K562 (cell line): ENCODE data around the gene CHN1. TPM values are rescaled to one million over a fixed set of nuclear protein-coding genes. Genes with fewer than 3 reads are reported as not detected.

Experiments used
- MGA ChIP-seq: fragments of 450-650 bp; IDR thresholded peaks from 2 replicates; pipeline ENCODE4 v1.6.1; 2016; ENCODE audit warnings: mild to moderate bottlenecking, moderate library complexity
- STAG1 ChIP-seq: sonication (generic); formaldehyde crosslinking; IDR thresholded peaks from 2 replicates; pipeline ENCODE4 v1.5.0; 2020; ENCODE audit warnings: missing genetic modification reagents, borderline replicate concordance
- ZNF277 ChIP-seq: fragments of 250-450 bp; sonication (Bioruptor Pico); IDR thresholded peaks from 2 replicates; pipeline ENCODE4 v1.8.0; 2022; ENCODE audit warnings: inconsistent platforms, mild to moderate bottlenecking, moderate library complexity, borderline replicate concordance
- polyA plus RNA-seq, 8 experiments: library from polyadenylated mRNA; depleted of rRNA in 4 of 8; stranded (reverse) in 5 of 8; unstranded in 3 of 8; fragments of >200 nt; fragmentation: Nextera tagmentation in 2 of 8; fragmentation: Illumina TruSeq in 1 of 8; extraction: Ambion mirVana in 2 of 8; extraction: Trizol in 1 of 8; gene quantifications; 2 replicates each; pipeline versions ENCODE4 v1.2.1 to v1.2.3, GENCODE V29; 2011 to 2014; ENCODE audit warnings: inconsistent platforms in 1 of 8, missing spikeins in 1 of 8
- total RNA-seq, 7 experiments: library from RNA; depleted of rRNA in 6 of 7; stranded (reverse); fragments of >200 nt in 6 of 7; fragmentation: Illumina TruSeq in 2 of 7; extraction: Trizol in 2 of 7; gene quantifications; 2 replicates each; pipeline versions ENCODE4 v1.2.1 to v1.2.3, GENCODE V29; 2011 to 2021; ENCODE audit warnings: low replicate concordance in 1 of 7

CHN1 gene
- total and polyA plus RNA-seq, 9 of the 15 experiments (the other 6 are each of a cell fraction or from before 2014, with no cell fraction given): 0.17 to 2.0 (median 0.87) TPM

GRCh38 chr2:175009917-175010621 lies 4.9 kb upstream of the CHN1 start (continued):
- TF ChIP-seq MGA (no peak), STAG1 (CRISPR knock-in tag) (no peak), ZNF277 (no peak)
